Measurements from ENCODE around the gene PDIA5. TPM values are rescaled to one million over a fixed set of nuclear protein-coding genes. Genes with fewer than 3 reads are reported as not detected.
A peak's percentile ranks its signal among the peaks of the same experiment; 100 is the strongest.

The PDIA5 gene
- 10 to 100 TPM in 1 of 2 donors, 1 to 10 TPM in 1; 9.0 to 15.5 TPM for total RNA-seq
- long read RNA-seq, transcript PDIA5-201 (17 exons, 1,799 nt) = major isoform, 6 of 10 reads
- long read RNA-seq, partial matches to known transcripts = 2 of 10 reads
- long read RNA-seq, other reads (novel, unspliced or antisense) = 2 of 10 reads

DNA sequence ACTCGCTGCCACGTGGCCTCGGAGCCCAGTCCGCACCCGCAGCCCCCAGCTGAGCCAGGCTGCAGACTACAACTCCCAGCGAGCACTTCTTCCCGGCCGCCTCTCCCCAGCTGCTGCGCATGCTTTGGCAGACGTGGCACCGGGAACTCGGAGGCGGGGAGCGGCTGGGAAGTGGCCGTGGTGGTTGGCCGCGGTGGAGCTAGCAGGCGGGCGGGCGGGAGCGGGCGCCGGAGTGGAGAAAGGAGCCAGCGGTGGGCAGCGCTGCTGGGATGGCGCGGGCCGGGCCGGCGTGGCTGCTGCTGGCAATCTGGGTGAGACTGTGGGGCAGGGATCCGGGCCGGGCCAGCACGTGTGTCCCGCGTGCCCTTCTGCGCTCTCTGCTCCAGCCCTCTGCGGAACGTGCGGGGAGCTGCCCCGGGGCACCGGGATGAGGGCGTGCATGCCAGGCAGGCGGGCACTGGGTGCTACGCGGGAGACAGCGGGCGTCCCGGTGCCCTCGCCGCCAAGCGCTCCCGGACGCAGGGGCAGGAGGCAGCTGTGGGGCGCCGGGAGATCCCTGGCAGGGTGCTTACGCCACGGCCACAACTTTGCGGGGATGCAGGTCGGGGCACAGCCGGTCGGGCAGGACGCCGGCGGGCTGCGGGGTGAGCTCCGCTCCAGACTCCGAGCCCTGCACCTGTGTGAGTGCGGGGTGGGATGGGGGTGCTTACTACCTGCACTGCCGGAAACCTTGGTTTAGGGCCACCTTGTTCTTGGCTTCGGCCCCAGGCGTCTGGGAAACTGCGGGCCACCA lies at the start of gene PDIA5:
Gene PDIA5, plus strand, starts transcription at position 130 of the 793 bp plus-strand sequence. Its CDS starts 140 bp downstream, at position 270.
- ATAC-seq (peak; percentile 95 to 97), DNase-seq (peak; percentile 95)
- intact Hi-C loops (cut with DNase I) = no loop called here

DNA sequence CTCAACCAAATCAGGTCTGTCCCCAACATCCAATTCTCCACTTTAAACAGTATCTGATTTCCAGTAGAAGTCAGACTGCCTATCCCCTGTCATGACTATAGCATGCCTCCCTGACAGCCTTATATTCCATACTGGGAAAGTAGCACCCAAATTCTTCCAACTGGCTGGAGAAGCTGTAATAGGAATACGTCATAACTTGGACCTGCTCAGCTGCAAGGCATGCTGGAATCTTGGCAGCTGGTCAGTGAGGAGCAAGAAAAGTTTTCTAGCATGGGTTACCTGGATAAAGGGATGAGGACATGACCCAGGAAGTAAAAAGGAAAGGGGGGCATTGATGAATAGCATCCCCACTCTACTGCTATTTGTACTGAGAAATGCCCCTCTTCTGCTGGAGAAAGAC lies 48.1 kb upstream of the PDIA5 start:
- no peak for ATAC-seq
- intact Hi-C loops (cut with DNase I) = no loop called here
- DNase-seq = no peak

DNA sequence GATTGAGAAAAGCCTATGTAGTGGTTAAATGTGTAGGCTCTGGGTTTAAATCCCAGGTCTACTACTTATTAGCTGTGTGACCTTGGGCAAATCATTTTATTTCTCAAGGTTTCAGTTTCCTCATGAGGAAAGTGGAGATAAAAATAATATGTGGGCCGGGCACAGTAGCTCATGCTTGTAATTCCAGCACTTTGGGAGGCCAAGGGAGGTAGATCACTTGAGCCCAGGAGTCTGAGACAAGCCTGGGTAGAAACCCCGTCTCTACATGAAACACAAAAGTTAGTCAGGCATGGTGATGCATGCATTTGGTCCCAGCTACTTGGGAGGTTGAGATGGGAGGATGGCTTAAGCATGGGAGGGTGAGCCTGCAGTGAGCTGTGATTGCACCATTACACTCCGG lies 47.7 kb upstream of the PDIA5 start:
- intact Hi-C loops (cut with DNase I) = no loop called here
- ATAC-seq (no peak), DNase-seq (no peak)

DNA sequence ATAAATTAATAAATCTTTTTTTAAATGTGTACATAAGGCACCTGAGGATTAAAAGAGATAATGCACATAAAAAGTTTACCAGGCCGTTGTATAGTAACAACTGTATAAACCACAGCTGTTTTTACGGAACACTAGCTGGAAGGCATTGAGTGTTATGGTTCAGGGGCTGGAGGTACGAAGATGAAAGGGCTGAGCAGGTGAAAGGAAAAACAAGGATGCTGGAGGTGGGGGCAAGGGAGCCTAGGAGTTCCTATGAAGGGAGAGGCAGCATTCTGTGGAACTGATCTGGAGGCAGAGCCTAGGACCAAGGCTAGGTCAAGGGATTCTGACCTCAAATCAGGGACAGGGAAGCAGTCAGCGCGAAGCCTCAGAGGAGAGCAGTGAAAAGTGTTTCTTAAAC lies 47.2 kb upstream of the PDIA5 start:
- DNase-seq (no peak), ATAC-seq (no peak)
- intact Hi-C loops (cut with DNase I) = no loop called here

DNA sequence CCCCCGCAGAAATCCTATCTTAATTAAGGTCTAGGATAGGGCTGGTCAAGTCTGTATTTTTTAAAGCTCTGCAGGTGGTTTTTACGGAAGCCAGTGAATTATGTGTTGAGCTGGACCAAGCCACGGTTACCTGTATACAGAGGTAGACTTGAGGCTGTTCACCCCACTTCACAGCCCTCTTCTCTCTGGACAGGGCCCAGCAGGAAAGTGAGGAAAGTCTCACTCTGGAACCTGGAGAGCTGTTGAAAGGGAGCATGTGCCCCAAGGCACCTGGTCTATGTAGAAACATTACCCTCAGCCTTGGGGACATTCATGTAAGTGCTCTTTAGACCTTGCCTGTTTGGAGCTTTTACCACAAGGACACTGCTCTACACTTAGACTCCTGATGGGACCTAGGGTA lies 46.1 kb upstream of the PDIA5 start:
- intact Hi-C loops (cut with DNase I) = loop anchor here in 1 of 2 donors (10.0 kb wide), 1 partner anchor 234 kb away; no protein-coding TSS in a partner anchor
- DNase-seq = no peak
- ATAC-seq = no peak

DNA sequence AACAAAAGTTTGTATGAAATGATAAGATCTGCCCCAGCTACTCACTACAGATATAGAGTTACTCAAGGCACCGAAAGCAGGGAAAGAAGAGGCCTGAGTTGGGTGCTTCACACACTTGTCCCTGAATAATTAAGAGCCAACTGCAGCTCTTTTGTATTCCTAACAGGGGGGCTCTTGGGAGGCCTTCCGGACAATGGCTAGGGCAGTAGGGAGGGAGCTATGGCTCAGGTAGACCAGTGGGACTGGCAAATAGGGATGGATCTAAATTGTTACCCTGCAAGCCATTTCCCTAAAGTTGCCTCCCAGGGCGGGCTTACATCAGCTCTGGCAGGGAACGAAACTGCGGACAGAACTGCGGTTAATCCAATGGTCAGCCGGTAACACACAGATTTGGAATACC lies 45.4 kb upstream of the PDIA5 start:
- intact Hi-C loops (cut with DNase I) = loop anchor here in 1 of 2 donors (10.0 kb wide), 1 partner anchor 233 kb away; no protein-coding TSS in a partner anchor
- no peak for ATAC-seq

DNA sequence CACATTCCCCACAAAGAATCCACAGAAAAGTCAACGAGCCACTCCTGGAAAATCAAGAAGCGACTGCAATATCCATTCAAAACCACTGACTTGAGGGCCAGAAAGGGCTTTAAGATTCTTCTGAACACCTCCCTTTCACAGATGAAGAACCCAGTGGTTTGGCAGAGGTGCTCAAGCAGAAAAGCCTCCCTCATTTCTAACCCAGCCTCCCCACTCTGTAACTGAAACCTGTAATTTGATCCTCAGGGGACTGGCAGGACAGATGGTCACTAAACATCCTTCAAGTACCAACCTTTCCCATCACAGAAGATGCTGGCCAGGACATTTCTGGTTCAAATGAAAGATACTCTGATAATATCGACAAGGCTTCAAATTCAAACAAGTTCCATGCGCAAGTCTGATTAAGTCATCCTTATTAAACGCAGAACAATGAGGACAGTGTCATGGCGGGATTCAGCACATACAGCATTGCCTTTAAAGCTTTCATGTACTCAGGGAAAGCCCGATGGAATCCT lies 44.8 kb upstream of the PDIA5 start:
- DNase-seq = no peak
- no peak for ATAC-seq
- intact Hi-C loops (cut with DNase I) = loop anchor here in 1 of 2 donors (10.0 kb wide), 1 partner anchor 233 kb away; no protein-coding TSS in a partner anchor

More for the DNA sequence above, 45.4 kb upstream of the PDIA5 start:
- DNase-seq = no peak

DNA sequence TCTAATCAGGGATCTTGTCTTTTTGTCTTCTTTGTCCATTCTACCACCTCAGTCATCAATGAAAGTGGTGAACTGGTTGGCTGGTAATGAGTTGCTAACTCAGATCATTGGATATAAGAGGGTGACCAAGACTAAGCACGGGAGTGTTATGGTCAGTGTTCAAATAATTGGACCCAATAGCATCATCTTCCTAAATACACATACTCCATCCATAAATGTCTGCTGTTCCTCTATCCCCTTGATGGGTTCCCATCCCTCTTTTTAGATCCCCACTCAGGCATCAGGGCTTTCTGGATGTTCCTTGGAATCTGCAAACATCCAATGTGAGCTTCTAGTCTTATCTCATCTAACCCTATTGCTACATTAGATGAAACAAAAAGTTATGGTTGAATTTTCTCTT lies 42.8 kb upstream of the PDIA5 start:
- ATAC-seq = no peak
- intact Hi-C loops (cut with DNase I) = loop anchor here in 1 of 2 donors (10.0 kb wide), 1 partner anchor 231 kb away; no protein-coding TSS in a partner anchor

DNA sequence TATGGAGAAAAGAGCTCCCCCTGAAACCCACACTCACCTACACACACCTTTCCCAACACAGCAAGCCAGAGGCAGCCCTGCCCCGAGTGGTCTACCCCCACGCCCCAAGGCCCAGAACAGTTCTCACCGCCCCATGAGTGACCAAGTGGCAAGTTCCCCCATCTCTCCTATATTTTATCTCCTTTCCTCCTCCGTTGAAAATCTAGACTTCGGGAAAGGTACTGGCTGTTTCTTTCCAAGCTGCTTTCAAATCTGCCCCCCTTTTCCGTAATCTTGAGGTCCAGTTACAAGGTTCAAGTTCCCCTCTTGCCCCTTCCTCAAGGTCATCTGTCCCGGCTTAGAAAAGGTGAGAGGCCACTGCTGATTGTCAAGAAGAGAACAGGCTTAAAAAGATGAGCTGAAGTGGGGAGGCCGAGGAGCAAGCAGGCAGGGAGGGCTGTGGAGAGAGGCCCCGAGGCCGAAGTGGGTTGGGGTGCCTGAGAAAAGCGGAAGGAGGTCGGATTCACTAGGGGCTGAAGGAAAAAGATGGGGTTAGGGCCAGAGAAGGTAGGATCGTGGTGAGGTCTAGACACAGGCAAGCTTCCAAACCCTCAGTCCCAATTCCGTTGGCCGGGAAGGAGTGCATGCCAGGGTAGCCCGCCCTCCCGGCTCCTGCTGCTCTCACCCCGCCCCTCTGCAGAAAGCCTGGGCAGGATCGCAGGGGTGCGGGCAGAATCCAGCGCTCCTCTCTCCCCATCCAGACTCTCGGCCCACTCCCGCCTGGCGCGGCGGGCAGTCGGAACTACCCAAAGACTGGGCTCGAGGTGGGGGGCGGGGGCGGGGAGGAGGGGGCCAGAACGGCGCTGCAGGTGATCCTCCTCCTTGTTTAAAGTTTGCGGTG lies 40.9 kb upstream of the PDIA5 start:
- ATAC-seq (peak; percentile 44 to 49), DNase-seq (peak; percentile 31)
- intact Hi-C loops (cut with DNase I) = loop anchor here (5.0 to 10.0 kb wide), 3 partner anchors 34 to 229 kb away; no protein-coding TSS in a partner anchor

More for the DNA sequence above, 42.8 kb upstream of the PDIA5 start:
- no peak for DNase-seq

DNA sequence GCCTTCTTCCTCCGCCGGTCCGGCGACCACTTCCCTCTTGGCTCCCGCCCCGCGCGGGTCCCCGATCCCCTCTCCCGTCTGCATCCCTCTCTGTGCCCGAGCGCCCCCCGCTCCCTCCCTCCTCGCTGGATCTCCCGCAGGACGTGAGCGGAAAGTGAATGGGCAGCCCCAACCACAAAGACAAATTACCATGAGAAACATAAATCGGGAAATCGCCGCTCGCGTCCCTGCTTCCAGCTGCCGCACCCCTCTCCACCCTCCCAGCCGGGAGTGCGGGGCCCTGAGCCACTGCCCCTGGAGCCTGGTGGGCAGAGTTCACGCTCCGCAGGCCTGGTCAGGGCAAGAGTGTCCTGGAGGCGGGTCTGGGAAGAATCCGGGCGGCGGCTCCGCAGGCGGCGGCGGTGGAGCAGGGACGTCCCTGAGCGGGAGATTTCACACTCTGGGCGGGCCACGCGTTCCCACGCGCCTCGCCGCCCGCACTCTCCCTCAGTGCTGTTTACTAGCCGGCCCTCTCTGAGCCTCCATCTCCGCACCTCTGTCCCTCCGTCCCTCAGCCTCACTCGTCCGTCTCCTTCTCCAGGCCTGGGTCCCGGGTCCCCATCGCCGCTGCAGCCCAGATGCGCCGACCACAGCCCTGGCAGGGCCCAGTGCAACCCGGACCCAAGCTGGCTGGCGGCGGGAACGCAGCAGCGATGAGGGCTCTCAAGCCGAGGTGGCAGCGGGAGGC lies 40.1 kb upstream of the PDIA5 start:
- intact Hi-C loops (cut with DNase I) = loop anchor here (5.0 to 10.0 kb wide), 3 partner anchors 34 to 228 kb away; no protein-coding TSS in a partner anchor
- peak; percentile 42 for DNase-seq

DNA sequence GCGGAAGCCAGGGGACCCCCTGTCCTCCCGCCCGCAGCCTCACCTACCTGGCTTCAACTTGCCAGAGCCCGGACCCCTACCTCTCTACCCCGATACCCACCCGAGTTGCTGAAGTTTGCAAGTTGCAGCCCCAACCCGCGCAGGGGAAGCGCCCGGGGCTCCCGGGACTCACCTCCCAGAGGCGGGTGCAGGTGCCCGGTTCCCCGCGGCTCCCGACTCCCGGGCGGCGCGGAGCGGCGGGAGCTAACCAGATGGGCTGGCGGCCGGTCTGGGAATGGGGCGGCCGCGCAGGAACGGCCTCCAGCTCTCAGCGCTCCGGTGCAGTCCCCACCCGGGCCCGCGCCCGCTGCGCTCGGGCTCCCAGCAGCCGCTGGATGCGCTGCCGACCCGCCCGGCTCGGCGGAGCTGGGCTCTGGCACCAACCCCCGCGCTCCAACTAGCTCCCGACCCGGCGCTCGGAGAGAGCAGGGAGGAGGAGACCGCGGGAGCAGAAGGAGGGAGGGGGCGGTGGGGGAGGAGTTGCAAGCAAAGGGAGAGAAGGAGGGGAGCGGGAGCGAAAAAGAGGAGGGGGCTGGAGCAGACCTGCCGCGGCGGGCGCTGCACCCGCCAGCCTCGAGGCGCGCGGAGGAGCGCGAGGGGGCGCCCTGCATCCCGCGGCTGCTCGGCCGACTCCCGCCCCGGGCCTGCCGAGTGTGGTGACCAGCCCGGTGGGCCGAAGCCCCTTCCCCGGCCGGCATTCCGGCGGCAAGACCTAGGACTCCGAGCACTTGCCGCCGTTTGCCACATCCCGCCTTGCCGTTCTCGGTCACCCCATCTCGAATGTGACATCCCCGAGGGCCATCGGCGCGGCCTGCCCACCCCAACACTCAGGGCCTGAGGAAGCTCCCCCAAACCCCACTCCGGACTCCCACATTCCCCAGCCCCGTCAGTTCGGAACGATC lies 39.3 kb upstream of the PDIA5 start, which contains the start of gene SEMA5B:
Gene SEMA5B, minus strand, starts transcription at position 472 of the 941 bp plus-strand sequence. CDS start 66,500 bp downstream, outside the sequence.
- DNase-seq (peak; percentile 42), ATAC-seq (peak; percentile 73 to 75)

More for the DNA sequence above, 40.1 kb upstream of the PDIA5 start:
- peak; percentile 58 to 64 for ATAC-seq

DNA sequence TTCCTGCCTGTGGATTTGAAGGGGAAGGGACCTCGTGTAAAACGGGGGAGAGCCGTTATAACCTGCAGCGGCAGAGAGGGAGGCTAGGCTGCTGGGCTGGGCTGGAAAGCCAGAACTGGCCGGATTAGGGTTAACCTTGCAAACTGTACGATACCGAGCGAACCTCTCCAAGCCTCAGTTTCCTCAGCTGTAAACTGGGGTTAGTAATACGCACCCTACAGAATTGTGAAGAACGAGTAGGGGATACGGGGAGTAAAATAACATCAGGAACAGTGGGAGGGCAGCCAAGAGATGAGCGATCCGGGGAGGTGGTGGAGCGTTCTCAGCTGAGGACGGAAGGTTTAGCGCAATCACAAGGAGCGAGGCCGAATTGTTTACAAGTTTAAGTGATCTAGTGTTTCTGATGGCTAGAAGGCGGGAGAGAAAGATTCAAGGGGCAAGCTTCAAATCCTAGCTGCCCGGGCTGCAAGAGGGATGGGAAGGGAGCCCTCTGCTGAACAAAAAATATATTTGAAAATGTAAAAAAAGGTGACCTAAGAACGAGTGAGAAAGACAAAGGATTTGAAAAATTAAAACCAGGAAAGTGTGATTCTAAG lies 38.5 kb upstream of the PDIA5 start:
- ATAC-seq = peak; percentile 51 to 60
- DNase-seq = peak; percentile 24
- intact Hi-C loops (cut with DNase I) = loop anchor here (2.0 to 10.0 kb wide), 4 partner anchors 36 to 226 kb away; no protein-coding TSS in a partner anchor

More for the DNA sequence above, 39.3 kb upstream of the PDIA5 start, which contains the start of gene SEMA5B:
- intact Hi-C loops (cut with DNase I) = loop anchor here (2.0 to 10.0 kb wide), 4 partner anchors 35 to 227 kb away; no protein-coding TSS in a partner anchor

DNA sequence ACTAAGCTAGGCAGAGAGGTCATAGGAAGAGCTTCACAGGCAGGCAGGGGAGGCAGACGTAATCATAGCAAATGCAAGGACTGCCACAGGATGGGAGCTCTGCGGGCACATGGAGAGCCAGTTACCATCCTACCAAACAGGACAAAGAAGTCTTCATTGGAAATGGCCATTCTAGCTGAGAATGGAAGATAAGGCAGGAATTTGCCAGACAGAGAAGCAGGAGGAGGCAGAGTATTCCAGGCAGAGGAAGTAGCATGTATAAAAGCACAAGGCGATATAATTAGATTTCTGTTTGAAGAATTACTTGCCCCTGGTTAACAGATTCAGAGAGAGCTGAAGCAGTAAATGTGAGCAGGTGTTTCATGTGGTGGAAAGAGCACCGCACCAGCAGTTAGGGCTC lies 35.8 kb upstream of the PDIA5 start:
- no peak for DNase-seq
- intact Hi-C loops (cut with DNase I) = no loop called here
- no peak for ATAC-seq

DNA sequence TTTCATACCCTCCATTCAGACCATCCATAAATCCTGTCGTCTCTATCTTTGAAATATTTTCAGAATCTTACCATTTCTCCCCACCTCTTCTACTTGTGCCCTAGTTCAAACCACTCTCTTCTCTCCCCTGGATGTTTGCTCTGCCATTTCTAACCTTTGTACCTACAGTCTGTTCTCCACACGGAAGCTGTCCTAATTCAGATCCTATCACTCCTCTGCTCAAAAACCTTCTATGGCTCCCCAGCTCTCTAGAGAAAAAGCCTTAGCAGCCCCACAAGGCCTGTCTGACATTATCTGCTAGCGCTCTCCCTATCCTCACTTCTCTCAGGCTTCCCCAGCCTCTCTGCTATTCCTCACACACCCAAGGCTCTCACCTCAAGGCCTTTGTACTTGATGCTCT lies 34.8 kb upstream of the PDIA5 start:
- intact Hi-C loops (cut with DNase I) = no loop called here
- DNase-seq (no peak), ATAC-seq (no peak)

DNA sequence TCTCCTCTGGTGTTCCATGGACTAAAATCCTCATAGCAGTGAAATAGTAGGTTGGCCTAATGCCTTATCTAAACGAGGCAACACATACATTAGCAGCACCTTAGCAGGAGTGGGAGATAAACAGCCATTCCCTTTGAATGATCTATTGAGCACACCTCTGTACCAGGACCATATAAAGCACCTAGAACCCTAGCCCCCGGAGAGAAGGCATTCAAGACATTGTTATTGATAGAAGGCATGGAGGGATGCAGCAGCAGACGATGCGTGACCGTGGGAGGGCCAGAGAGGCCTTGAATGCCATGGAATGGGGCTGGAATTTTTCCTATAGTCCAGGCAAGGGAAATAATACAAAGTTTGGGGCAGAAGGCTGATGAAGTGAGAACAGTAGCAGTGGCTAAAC lies 32.7 kb upstream of the PDIA5 start:
- no peak for DNase-seq
- ATAC-seq = no peak
- intact Hi-C loops (cut with DNase I) = no loop called here

DNA sequence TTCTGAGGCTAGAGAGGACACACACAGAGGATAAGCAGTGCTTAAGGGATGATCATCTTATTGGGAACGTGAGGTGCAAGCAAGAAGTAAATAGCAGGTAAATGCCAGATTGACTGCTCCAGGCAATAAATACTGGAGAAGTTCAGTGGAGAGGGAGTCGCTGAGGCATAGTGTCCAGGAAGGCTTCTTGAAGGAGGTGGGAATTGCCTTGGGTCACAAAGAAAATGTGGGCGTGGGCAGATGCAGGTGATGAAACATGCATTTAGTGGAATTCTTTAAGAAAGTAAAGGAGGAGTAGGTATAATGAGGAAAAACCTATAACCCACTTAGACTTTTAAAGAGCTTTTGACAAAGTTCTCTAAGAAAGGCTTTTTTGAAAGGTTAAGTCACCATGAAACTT lies 31.8 kb upstream of the PDIA5 start:
- ATAC-seq (no peak), DNase-seq (no peak)
- intact Hi-C loops (cut with DNase I) = no loop called here

Measured in left cardiac atrium (tissue), 4 donors.